ENCODE measurements around the gene KCNK4.

- TF ChIP-seq CTCF (IDR thresholded peaks at IDR 0.05; ENCODE audit: insufficient read depth, low read depth, low read length) = no peak
- TF ChIP-seq EZH2 (IDR thresholded peaks at IDR 0.05; ENCODE audit: insufficient read depth, low read length) = no peak
Observed at GRCh38 chr11:64312947-64313346, 21.8 kb downstream of the KCNK4 start.

Data from astrocyte (in vitro differentiated cells and primary cell).